ENCODE measurements around the gene IPO11. TPM values are rescaled to one million over a fixed set of nuclear protein-coding genes. Genes with fewer than 3 reads are reported as not detected.

The IPO11 gene
- total RNA-seq = 30.3 TPM

DNA sequence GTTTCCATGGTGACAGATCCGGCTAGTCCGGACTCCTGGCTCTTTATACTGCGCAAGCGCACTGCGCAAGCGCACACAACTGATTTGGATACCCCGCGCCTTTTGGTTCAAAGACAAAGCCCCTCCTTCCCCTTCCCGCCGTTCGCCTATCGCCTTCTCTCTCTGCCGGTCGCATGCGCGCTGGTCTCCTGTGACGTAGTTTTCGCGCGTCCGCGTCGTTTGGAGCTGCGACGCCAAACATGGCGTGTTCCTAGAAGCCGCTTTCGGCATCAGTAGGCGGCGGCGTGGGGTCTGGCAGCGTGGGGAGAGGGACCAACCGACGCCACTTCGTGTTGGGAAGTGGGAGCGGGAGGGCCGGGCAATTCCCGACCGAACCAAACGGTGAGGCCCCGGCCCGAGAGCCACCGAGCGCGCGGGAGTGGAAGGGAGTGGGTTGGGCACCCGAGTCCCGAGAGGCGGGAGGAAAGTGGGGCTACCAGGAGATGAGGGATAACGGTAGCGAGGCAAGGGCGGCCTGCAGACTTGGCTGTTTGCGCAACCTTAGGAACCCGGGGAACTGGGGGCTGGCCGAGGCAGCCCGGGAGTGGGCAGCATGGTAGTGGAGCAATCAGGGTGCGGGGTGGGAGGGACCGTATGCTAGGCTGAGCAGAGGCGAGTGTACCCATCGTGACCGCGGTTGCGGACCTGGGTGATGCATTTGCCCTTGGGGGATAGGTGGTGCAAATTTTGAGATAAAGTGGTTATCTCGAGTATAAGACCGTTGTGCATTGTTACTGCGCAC, at the start of gene IPO11:
Gene IPO11 (plus strand): TSS at position 215 of the 781 bp plus-strand sequence. CDS start 24,517 bp downstream, outside the sequence.
- Histone ChIP-seq H3K9me3 (ENCODE audit: control insufficient read depth in 3 of 3, low read length in 3 of 3) (no peaks in the 10 kb centered on the region), H3K27ac (ENCODE audit: low read depth, low read length) (peak within 1 kb of the TSS; percentile 59), H3K27me3 (ENCODE audit: control insufficient read depth in 3 of 3, insufficient read depth in 3 of 3, low read length in 3 of 3) (no peaks in the 10 kb centered on the region), H3K36me3 (ENCODE audit: control insufficient read depth in 3 of 3, insufficient read depth in 3 of 3, low read length in 3 of 3) (peaks cover 0 to 2% (median 0%) of the 10 kb centered on the region in 3 donors), H3K4me1 (ENCODE audit: control insufficient read depth in 3 of 3, insufficient read depth in 3 of 3, low read length in 3 of 3) (peaks cover 10 to 17% (median 13%) of the 10 kb centered on the region in 3 donors), H3K4me3 (ENCODE audit: low read length in 3 of 3) (peak within 1 kb of the TSS; percentile 81 to 95 (median 93)), H3K9ac (ENCODE audit: low read depth in 1 of 3, low read length in 3 of 3) (peak within 1 kb of the TSS; percentile 81 to 91 (median 82))

DNA sequence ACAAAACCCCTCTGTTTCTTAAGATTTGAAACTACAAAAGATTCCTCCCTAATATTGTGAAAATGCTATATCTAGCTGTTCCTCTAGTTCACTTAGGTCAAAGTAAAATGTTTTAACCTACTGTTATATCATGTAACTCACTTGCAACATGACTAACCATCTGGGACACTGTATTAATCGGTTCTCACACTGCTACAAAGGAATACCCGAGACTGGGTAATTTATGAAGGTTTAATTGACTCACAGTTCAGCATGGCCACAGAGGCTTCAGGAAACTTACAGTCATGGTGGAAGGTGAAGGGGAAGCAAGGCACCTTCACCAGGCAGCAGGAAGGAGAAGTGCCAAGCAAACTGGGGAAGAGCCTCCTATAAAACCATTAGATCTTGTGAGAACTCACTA, 43.5 kb upstream of the IPO11 start:
- H3K4me3 ChIP-seq (ENCODE audit: low read length in 3 of 3) = no peak overlapping the region
- no peaks in the 10 kb centered on the region for H3K27me3 ChIP-seq (ENCODE audit: control insufficient read depth in 3 of 3, insufficient read depth in 3 of 3, low read length in 3 of 3)
- peaks cover 4 to 17% (median 16%) of the 10 kb centered on the region in 3 donors for H3K36me3 ChIP-seq (ENCODE audit: control insufficient read depth in 3 of 3, insufficient read depth in 3 of 3, low read length in 3 of 3)
- no peak overlapping the region for H3K27ac ChIP-seq (ENCODE audit: low read depth, low read length)
- H3K9me3 ChIP-seq (ENCODE audit: control insufficient read depth in 3 of 3, low read length in 3 of 3) = no peaks in the 10 kb centered on the region
- H3K9ac ChIP-seq (ENCODE audit: low read depth in 1 of 3, low read length in 3 of 3) = no peak overlapping the region
- H3K4me1 ChIP-seq (ENCODE audit: control insufficient read depth in 3 of 3, insufficient read depth in 3 of 3, low read length in 3 of 3) = no peaks in the 10 kb centered on the region

DNA sequence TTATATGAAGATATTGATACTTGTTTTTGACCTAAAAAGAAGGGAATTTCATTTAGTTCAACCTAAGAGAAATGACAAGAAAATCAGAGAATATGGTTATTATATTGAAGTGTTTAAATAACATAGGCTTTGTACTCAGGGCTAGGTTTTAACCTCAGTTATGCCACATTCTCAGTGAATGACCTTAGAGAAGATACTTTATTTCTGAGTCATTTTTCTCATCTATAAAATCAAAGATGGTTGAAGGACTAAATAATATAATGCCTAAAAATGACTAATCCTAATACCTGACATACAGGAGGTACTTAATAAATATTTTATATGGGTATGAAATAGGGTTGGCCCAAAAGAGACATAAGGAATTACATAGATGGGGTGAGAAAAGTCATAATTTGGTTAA, 41.2 kb upstream of the IPO11 start:
- Histone ChIP-seq H3K9ac (ENCODE audit: low read depth in 1 of 3, low read length in 3 of 3) (no peak overlapping the region), H3K9me3 (ENCODE audit: control insufficient read depth in 3 of 3, low read length in 3 of 3) (no peaks in the 10 kb centered on the region), H3K4me1 (ENCODE audit: control insufficient read depth in 3 of 3, insufficient read depth in 3 of 3, low read length in 3 of 3) (no peaks in the 10 kb centered on the region), H3K4me3 (ENCODE audit: low read length in 3 of 3) (no peak overlapping the region), H3K27me3 (ENCODE audit: control insufficient read depth in 3 of 3, insufficient read depth in 3 of 3, low read length in 3 of 3) (no peaks in the 10 kb centered on the region), H3K36me3 (ENCODE audit: control insufficient read depth in 3 of 3, insufficient read depth in 3 of 3, low read length in 3 of 3) (peaks cover 6 to 15% (median 12%) of the 10 kb centered on the region in 3 donors), H3K27ac (ENCODE audit: low read depth, low read length) (no peak overlapping the region)

DNA sequence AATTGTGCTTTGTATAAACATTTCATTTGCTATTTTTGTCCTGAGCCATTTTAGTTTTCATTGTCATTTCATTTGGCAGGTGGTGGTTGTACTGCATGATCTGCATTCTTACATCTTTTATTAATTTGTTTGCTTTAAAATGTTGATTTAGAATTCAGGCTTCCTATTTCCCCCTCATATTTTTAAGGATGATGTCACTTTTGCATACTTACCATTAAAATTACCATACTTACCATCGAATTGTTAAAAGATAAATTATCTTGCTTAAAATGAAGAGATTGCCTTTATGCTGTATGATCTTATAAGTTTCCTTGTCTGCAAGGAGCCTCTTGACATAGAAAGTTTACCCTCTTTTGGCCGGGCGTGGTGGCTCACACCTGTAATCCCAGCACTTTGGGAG, 40.0 kb upstream of the IPO11 start:
- no peaks in the 10 kb centered on the region for H3K27me3 ChIP-seq (ENCODE audit: control insufficient read depth in 3 of 3, insufficient read depth in 3 of 3, low read length in 3 of 3)
- H3K4me1 ChIP-seq (ENCODE audit: control insufficient read depth in 3 of 3, insufficient read depth in 3 of 3, low read length in 3 of 3) = no peaks in the 10 kb centered on the region
- H3K9ac ChIP-seq (ENCODE audit: low read depth in 1 of 3, low read length in 3 of 3) = no peak overlapping the region
- H3K36me3 ChIP-seq (ENCODE audit: control insufficient read depth in 3 of 3, insufficient read depth in 3 of 3, low read length in 3 of 3) = peaks cover 6 to 18% (median 14%) of the 10 kb centered on the region in 3 donors
- H3K4me3 ChIP-seq (ENCODE audit: low read length in 3 of 3) = no peak overlapping the region
- no peaks in the 10 kb centered on the region for H3K9me3 ChIP-seq (ENCODE audit: control insufficient read depth in 3 of 3, low read length in 3 of 3)
- no peak overlapping the region for H3K27ac ChIP-seq (ENCODE audit: low read depth, low read length)

DNA sequence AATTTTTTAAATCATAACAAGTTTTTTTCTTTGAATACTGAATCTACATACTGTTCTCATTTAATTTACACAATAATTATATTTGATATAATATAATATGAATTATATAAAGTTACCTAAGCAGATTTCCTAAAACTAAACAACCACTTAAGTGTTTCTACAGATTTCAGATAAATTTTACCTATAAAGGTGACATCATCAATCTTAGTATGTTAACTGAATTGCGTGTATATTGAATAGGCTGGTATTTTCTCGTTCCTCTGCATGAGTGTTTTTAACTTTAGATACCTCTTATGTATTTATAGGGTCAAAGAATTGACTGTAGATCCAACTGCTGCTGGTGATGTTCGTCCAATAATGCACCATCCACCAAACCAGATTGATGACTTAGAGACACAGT, 39.2 kb upstream of the IPO11 start:
- no peaks in the 10 kb centered on the region for H3K4me1 ChIP-seq (ENCODE audit: control insufficient read depth in 3 of 3, insufficient read depth in 3 of 3, low read length in 3 of 3)
- H3K36me3 ChIP-seq (ENCODE audit: control insufficient read depth in 3 of 3, insufficient read depth in 3 of 3, low read length in 3 of 3) = peaks cover 8 to 21% (median 18%) of the 10 kb centered on the region in 3 donors
- no peak overlapping the region for H3K9ac ChIP-seq (ENCODE audit: low read depth in 1 of 3, low read length in 3 of 3)
- no peak overlapping the region for H3K27ac ChIP-seq (ENCODE audit: low read depth, low read length)
- H3K9me3 ChIP-seq (ENCODE audit: control insufficient read depth in 3 of 3, low read length in 3 of 3) = no peaks in the 10 kb centered on the region
- H3K4me3 ChIP-seq (ENCODE audit: low read length in 3 of 3) = no peak overlapping the region
- H3K27me3 ChIP-seq (ENCODE audit: control insufficient read depth in 3 of 3, insufficient read depth in 3 of 3, low read length in 3 of 3) = no peaks in the 10 kb centered on the region

DNA sequence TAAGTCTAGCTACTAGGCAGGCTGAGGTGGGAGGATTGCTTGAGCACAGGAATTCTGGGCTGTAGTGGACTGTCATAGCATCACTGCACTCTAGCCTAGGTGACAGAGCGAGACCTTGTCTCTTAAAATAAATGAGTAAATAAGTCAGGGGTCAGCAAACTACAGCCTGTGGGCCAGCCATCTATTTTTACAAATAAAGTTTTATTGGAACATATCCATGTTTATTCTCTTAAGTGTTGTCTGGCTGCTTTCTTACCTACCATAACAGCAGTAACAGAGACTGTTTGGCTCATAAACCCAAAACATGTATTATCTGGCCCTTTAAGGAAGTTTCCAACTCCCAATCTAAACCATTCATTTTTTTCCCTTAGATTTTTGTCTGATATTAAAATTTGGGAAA, 38.5 kb upstream of the IPO11 start:
- no peaks in the 10 kb centered on the region for H3K9me3 ChIP-seq (ENCODE audit: control insufficient read depth in 3 of 3, low read length in 3 of 3)
- H3K36me3 ChIP-seq (ENCODE audit: control insufficient read depth in 3 of 3, insufficient read depth in 3 of 3, low read length in 3 of 3) = peaks cover 8 to 24% (median 20%) of the 10 kb centered on the region in 3 donors
- no peaks in the 10 kb centered on the region for H3K4me1 ChIP-seq (ENCODE audit: control insufficient read depth in 3 of 3, insufficient read depth in 3 of 3, low read length in 3 of 3)
- H3K27ac ChIP-seq (ENCODE audit: low read depth, low read length) = no peak overlapping the region
- no peak overlapping the region for H3K4me3 ChIP-seq (ENCODE audit: low read length in 3 of 3)
- no peaks in the 10 kb centered on the region for H3K27me3 ChIP-seq (ENCODE audit: control insufficient read depth in 3 of 3, insufficient read depth in 3 of 3, low read length in 3 of 3)
- H3K9ac ChIP-seq (ENCODE audit: low read depth in 1 of 3, low read length in 3 of 3) = no peak overlapping the region

DNA sequence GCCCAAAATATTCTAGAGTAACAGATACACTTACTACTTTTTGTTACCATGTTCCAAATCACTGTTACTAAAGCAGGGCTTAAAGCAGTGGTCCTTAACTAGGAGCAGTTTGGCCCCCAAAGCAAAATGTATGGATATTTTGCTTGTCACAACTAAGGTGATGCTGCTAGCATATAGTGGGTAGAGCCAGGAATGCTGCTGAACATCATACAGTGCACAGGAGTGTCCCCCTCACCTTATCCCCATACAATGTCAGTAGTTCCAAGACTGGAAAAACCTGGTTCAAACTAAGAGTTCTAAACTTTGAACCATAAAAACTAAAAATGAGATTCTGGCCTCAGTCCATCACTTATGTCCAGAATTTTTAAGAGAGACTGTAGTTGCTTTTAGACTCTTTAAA, 36.9 kb upstream of the IPO11 start:
- H3K36me3 ChIP-seq (ENCODE audit: control insufficient read depth in 3 of 3, insufficient read depth in 3 of 3, low read length in 3 of 3) = peaks cover 8 to 26% (median 26%) of the 10 kb centered on the region in 3 donors
- no peaks in the 10 kb centered on the region for H3K4me1 ChIP-seq (ENCODE audit: control insufficient read depth in 3 of 3, insufficient read depth in 3 of 3, low read length in 3 of 3)
- no peaks in the 10 kb centered on the region for H3K27me3 ChIP-seq (ENCODE audit: control insufficient read depth in 3 of 3, insufficient read depth in 3 of 3, low read length in 3 of 3)
- H3K27ac ChIP-seq (ENCODE audit: low read depth, low read length) = no peak overlapping the region
- no peak overlapping the region for H3K4me3 ChIP-seq (ENCODE audit: low read length in 3 of 3)
- H3K9ac ChIP-seq (ENCODE audit: low read depth in 1 of 3, low read length in 3 of 3) = no peak overlapping the region
- no peaks in the 10 kb centered on the region for H3K9me3 ChIP-seq (ENCODE audit: control insufficient read depth in 3 of 3, low read length in 3 of 3)

DNA sequence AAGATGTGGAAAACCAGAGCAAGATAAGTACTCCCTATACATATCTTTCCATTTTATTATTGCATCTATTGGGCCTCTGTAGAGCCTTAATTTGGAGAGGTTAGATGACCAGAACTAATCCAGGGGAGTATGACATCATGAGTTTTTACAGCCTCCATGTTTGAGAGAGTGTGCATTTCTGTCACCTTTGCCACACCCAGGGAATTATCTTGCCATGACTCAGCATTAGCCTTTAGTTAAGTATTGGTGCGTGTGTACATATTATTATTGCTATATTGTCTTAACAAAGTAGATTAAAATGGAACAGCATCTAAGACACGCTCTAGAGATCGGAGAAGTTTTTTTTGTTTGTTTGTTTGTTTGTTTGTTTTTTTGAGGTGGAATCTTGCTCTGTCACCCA, 36.5 kb upstream of the IPO11 start:
- H3K36me3 ChIP-seq (ENCODE audit: control insufficient read depth in 3 of 3, insufficient read depth in 3 of 3, low read length in 3 of 3) = peaks cover 8 to 30% (median 26%) of the 10 kb centered on the region in 3 donors
- H3K27me3 ChIP-seq (ENCODE audit: control insufficient read depth in 3 of 3, insufficient read depth in 3 of 3, low read length in 3 of 3) = no peaks in the 10 kb centered on the region
- no peak overlapping the region for H3K27ac ChIP-seq (ENCODE audit: low read depth, low read length)
- no peaks in the 10 kb centered on the region for H3K9me3 ChIP-seq (ENCODE audit: control insufficient read depth in 3 of 3, low read length in 3 of 3)
- H3K4me3 ChIP-seq (ENCODE audit: low read length in 3 of 3) = no peak overlapping the region
- H3K9ac ChIP-seq (ENCODE audit: low read depth in 1 of 3, low read length in 3 of 3) = no peak overlapping the region
- H3K4me1 ChIP-seq (ENCODE audit: control insufficient read depth in 3 of 3, insufficient read depth in 3 of 3, low read length in 3 of 3) = no peaks in the 10 kb centered on the region

DNA sequence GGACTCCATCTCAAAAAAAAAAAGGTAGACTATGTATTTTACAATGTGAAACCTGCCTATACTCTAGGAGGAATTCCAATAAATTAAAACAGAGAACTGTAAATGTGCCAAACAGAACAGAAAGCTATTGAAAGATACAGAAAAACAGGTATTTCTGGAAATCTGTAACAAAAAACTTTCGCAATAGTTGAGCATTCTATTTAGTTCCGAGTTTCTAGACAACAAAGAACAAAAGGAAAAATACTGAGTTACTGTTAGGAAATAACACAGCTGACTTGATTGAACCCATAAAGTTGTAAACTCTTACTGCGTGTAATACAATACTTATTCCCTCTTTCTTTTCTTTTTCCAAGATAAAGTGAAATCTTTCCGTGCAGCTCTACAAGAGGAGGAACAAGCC, 27.4 kb upstream of the IPO11 start:
- peaks cover 0 to 3% (median 0%) of the 10 kb centered on the region in 3 donors for H3K4me1 ChIP-seq (ENCODE audit: control insufficient read depth in 3 of 3, insufficient read depth in 3 of 3, low read length in 3 of 3)
- H3K27ac ChIP-seq (ENCODE audit: low read depth, low read length) = no peak overlapping the region
- peaks cover 2 to 35% (median 27%) of the 10 kb centered on the region in 3 donors for H3K36me3 ChIP-seq (ENCODE audit: control insufficient read depth in 3 of 3, insufficient read depth in 3 of 3, low read length in 3 of 3)
- no peak overlapping the region for H3K4me3 ChIP-seq (ENCODE audit: low read length in 3 of 3)
- H3K27me3 ChIP-seq (ENCODE audit: control insufficient read depth in 3 of 3, insufficient read depth in 3 of 3, low read length in 3 of 3) = no peaks in the 10 kb centered on the region
- no peaks in the 10 kb centered on the region for H3K9me3 ChIP-seq (ENCODE audit: control insufficient read depth in 3 of 3, low read length in 3 of 3)
- H3K9ac ChIP-seq (ENCODE audit: low read depth in 1 of 3, low read length in 3 of 3) = no peak overlapping the region

DNA sequence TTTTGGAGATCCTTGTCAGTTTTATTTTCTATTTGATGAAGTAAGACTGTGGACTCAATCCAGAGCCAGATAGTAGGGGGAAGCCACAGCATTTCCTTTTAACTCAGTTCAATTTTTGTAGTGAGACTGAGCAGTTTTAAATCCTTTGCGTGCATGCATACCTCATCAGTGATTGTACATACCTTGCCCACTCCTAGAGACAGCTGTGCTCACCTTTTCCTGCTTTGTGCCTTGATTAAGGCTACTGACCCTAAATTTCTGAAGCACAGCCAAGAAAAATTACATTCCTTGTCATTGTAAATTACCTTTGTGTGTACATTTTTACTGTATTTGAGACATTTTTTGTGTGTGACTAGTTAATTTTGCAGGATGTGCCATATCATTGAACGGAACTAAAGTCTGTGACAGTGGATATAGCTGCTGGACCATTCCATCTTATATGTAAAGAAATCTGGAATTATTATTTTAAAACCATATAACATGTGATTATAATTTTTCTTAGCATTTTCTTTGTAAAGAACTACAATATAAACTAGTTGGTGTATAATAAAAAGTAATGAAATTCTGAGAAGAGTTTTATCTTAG, 26.7 kb upstream of the IPO11 start:
- no peak overlapping the region for H3K27ac ChIP-seq (ENCODE audit: low read depth, low read length)
- H3K27me3 ChIP-seq (ENCODE audit: control insufficient read depth in 3 of 3, insufficient read depth in 3 of 3, low read length in 3 of 3) = no peaks in the 10 kb centered on the region
- no peaks in the 10 kb centered on the region for H3K9me3 ChIP-seq (ENCODE audit: control insufficient read depth in 3 of 3, low read length in 3 of 3)
- peaks cover 0 to 3% (median 0%) of the 10 kb centered on the region in 3 donors for H3K4me1 ChIP-seq (ENCODE audit: control insufficient read depth in 3 of 3, insufficient read depth in 3 of 3, low read length in 3 of 3)
- no peak overlapping the region for H3K4me3 ChIP-seq (ENCODE audit: low read length in 3 of 3)
- H3K36me3 ChIP-seq (ENCODE audit: control insufficient read depth in 3 of 3, insufficient read depth in 3 of 3, low read length in 3 of 3) = peaks cover 5 to 36% (median 33%) of the 10 kb centered on the region in 3 donors
- no peak overlapping the region for H3K9ac ChIP-seq (ENCODE audit: low read depth in 1 of 3, low read length in 3 of 3)
